HepG2 (cell line): ENCODE data around the gene PCNT. TPM values are rescaled to one million over a fixed set of nuclear protein-coding genes. Genes with fewer than 3 reads are reported as not detected.

Experiments
- ATAC-seq: fragments of 200-7000 bp; cut with Tn5 transposase; 3 replicates; pipeline ENCODE4 v1.9.1; 2020; ENCODE audit warnings: mild to moderate bottlenecking, moderate library complexity
- BruUV-seq: library from RNA; stranded (reverse); fragments of 400-500 nt; replicated peaks from 2 replicates; lab custom pipeline; 2021; lab: Mats Ljungman, UMichigan
- CTCF ChIA-PET: fragments of 300-600 bp; formaldehyde crosslinking; extraction: SDS; loops from one replicate; lab custom pipeline; 2021; ENCODE audit warnings: low total read pairs, inconsistent platforms, low intra/inter-chr PET ratio; lab: Yijun Ruan, JAX
- POLR2A ChIA-PET: fragments of 350-600 bp; sonication (Branson Sonifier 250); formaldehyde crosslinking; loops from one replicate; lab custom pipeline; 2020; ENCODE audit warnings: antibody characterized with exemption, inconsistent platforms; lab: Yijun Ruan, JAX
- DNase-seq: peaks from one replicate; pipeline ENCODE4 v3.0.0-alpha.2; 2015; ENCODE audit warnings: low spot score
- FAIRE-seq: peaks from 3 replicates; lab custom pipeline; 2011; peaks lifted over from hg19 to GRCh38; lab: Jason Lieb, UNC
- H2AFZ ChIP-seq: one replicate; pipeline ENCODE4 v1.6.1; 2011; ENCODE audit warnings: low read length, inconsistent platforms
- H3K27ac ChIP-seq: fragments of 300-600 bp; 3 replicates; pipeline ENCODE4 v1.8.0; 2011; ENCODE audit warnings: mixed run types, mild to moderate bottlenecking, mixed read lengths, low read length, inconsistent platforms; ENCODE audit not compliant: insufficient read depth; ENCODE audit errors: extremely low read length
- H3K27me3 ChIP-seq, 2 experiments: fragments of 200-600 bp in 1 of 2; 2 replicates in 1 of 2; 3 replicates in 1 of 2; pipeline versions ENCODE4 v1.6.0 to v1.8.0; 2011; ENCODE audit warnings: low read length in 2 of 2, mild to moderate bottlenecking in 2 of 2, moderate library complexity in 2 of 2, inconsistent platforms in 1 of 2; ENCODE audit not compliant: insufficient read depth in 2 of 2, control insufficient read depth in 1 of 2
- H3K36me3 ChIP-seq, 2 experiments: fragments of 200-600 bp in 1 of 2; replicated peaks in 1 of 2; 2 replicates in 1 of 2; 3 replicates in 1 of 2; pipeline versions ENCODE4 v1.5.1 to v1.8.0; 2011; ENCODE audit warnings: low read length in 2 of 2, inconsistent platforms in 1 of 2; ENCODE audit not compliant: insufficient read depth in 2 of 2, control insufficient read depth in 1 of 2
- H3K4me1 ChIP-seq: 2 replicates; pipeline ENCODE4 v1.5.1; 2012; ENCODE audit warnings: low read length, inconsistent platforms; ENCODE audit not compliant: insufficient read depth
- H3K4me2 ChIP-seq: 2 replicates; pipeline ENCODE4 v1.6.0; 2011; ENCODE audit warnings: low read depth, low read length, inconsistent platforms
- H3K4me3 ChIP-seq, 3 experiments: fragments of 200-600 bp in 1 of 3; sonication (generic), shearing (Covaris generic) in 1 of 3; replicated peaks in 1 of 3; 2 replicates each; pipeline ENCODE4 v1.5.1; 2011 to 2016; ENCODE audit warnings: low read length in 3 of 3, inconsistent platforms in 2 of 3, low read depth in 2 of 3, mild to moderate bottlenecking in 2 of 3, control low read depth in 1 of 3, mixed read lengths in 1 of 3; ENCODE audit not compliant: insufficient read depth in 1 of 3
- H3K79me2 ChIP-seq: one replicate; pipeline ENCODE4 v1.6.1; 2011; ENCODE audit warnings: low read length, inconsistent platforms; ENCODE audit not compliant: insufficient read depth
- H3K9ac ChIP-seq: 2 replicates; pipeline ENCODE4 v1.6.0; 2011; ENCODE audit warnings: mild to moderate bottlenecking, low read depth, low read length, inconsistent platforms; ENCODE audit not compliant: insufficient read depth
- H3K9me3 ChIP-seq: 2 replicates; pipeline ENCODE4 v1.5.1; 2012; ENCODE audit warnings: mild to moderate bottlenecking, low read length
- H4K20me1 ChIP-seq: 2 replicates; pipeline ENCODE4 v1.6.0; 2011; ENCODE audit warnings: inconsistent platforms, mild to moderate bottlenecking, low read length, moderate library complexity; ENCODE audit not compliant: insufficient read depth
- AGO1 ChIP-seq: fragments of 200-400 bp; formaldehyde crosslinking; IDR thresholded peaks from 2 replicates; pipeline ENCODE4 v1.6.1; 2017; ENCODE audit warnings: mild to moderate bottlenecking, low read depth, low read length, moderate library complexity; ENCODE audit not compliant: poor library complexity, severe bottlenecking
- HNRNPUL1 ChIP-seq: fragments of 200-400 bp; formaldehyde crosslinking; IDR thresholded peaks from 2 replicates; pipeline ENCODE4 v1.6.1; 2017; ENCODE audit warnings: low read depth, mild to moderate bottlenecking, low read length, moderate library complexity
- KMT2A ChIP-seq: sonication (generic); formaldehyde crosslinking; IDR thresholded peaks from 2 replicates; pipeline ENCODE4 v1.4.0; 2020; ENCODE audit warnings: missing genetic modification reagents
- MED13 ChIP-seq: sonication (generic); formaldehyde crosslinking; IDR thresholded peaks from 2 replicates; pipeline ENCODE4 v1.5.0; 2020; ENCODE audit warnings: missing genetic modification reagents
- MNT ChIP-seq: fragments of 450-650 bp; IDR thresholded peaks from 2 replicates; pipeline ENCODE4 v1.6.1; 2016
- PAXIP1 ChIP-seq: sonication (generic); formaldehyde crosslinking; conservative IDR thresholded peaks from 2 replicates; pipeline ENCODE4 v1.4.0; 2020; ENCODE audit warnings: mild to moderate bottlenecking, missing genetic modification reagents, moderate library complexity
- PPARG ChIP-seq: conservative IDR thresholded peaks from 2 replicates; pipeline ENCODE4 v1.6.1; 2016; ENCODE audit warnings: missing biosample characterization, missing genetic modification reagents
- PRDM15 ChIP-seq: sonication (generic); formaldehyde crosslinking; IDR thresholded peaks from 2 replicates; pipeline ENCODE4 v1.4.0; 2020; ENCODE audit warnings: missing genetic modification reagents
- SP5 ChIP-seq: IDR thresholded peaks from 2 replicates; pipeline ENCODE4 v1.6.1; 2016; ENCODE audit warnings: low read depth, borderline replicate concordance
- TEAD3 ChIP-seq: optimal IDR thresholded peaks from 2 replicates; pipeline ENCODE3; 2016; ENCODE audit warnings: borderline replicate concordance
- ZNF256 ChIP-seq: sonication (generic); formaldehyde crosslinking; conservative IDR thresholded peaks from 2 replicates; pipeline ENCODE4 v1.4.0; 2020; ENCODE audit warnings: missing genetic modification reagents
- ZNF577 ChIP-seq: sonication (generic); formaldehyde crosslinking; IDR thresholded peaks from 2 replicates; pipeline ENCODE4 v1.4.0; 2020; ENCODE audit warnings: mild to moderate bottlenecking, low read depth, missing genetic modification reagents, borderline replicate concordance
- ZNF781 ChIP-seq: sonication (generic); formaldehyde crosslinking; IDR thresholded peaks from 2 replicates; pipeline ENCODE4 v1.5.1; 2020; ENCODE audit warnings: borderline replicate concordance, mild to moderate bottlenecking, missing genetic modification reagents; ENCODE audit errors: not compliant biosample characterization
- ZNF792 ChIP-seq: IDR thresholded peaks from 2 replicates; pipeline ENCODE4 v1.6.1; 2016
- WGBS: methylation state at CpG from one replicate; pipeline ENCODE4 v1.1.6; 2017; ENCODE audit warnings: low lambda C conversion rate; 5-methylcytosine and 5-hydroxymethylcytosine counted together
- in situ Hi-C: cut with HindIII; loops from 2 replicates; pipeline ENCODE4 v1.10.0; 2017; ENCODE audit warnings: low pct_unique_long_range_greater_than_20kb; ENCODE audit not compliant: extremely low pct_ligation_motif_present
- intact Hi-C: fragments of 100-400 bp; cut with micrococcal nuclease; formaldehyde crosslinking; loops from one replicate; pipeline ENCODE4 v1.10.0; 2022; ENCODE audit not compliant: unreplicated experiment
- polyA plus RNA-seq, 8 experiments: library from polyadenylated mRNA; depleted of rRNA in 3 of 8; stranded (reverse) in 7 of 8; unstranded in 1 of 8; fragments of >200 nt; fragmentation: Illumina TruSeq in 4 of 8; extraction: Trizol in 4 of 8; gene quantifications; 2 replicates each; pipeline versions ENCODE4 v1.2.1 to v1.2.3, GENCODE V29; 2011 to 2016; ENCODE audit warnings: low read depth in 4 of 8, missing spikeins in 1 of 8, mixed read lengths in 1 of 8; ENCODE audit not compliant: insufficient read depth in 1 of 8
- total RNA-seq, 5 experiments: library from RNA; depleted of rRNA; stranded (reverse); fragments of >200 nt; fragmentation: Illumina TruSeq; extraction: Trizol; gene quantifications; 2 replicates each; pipeline ENCODE4 v1.2.3, GENCODE V29; 2016; ENCODE audit warnings: low read depth in 1 of 5

The PCNT gene
- total and polyA plus RNA-seq, 2 of the 13 experiments (the other 11 are each of a cell fraction or from before 2014, with no cell fraction given) = 5.6 to 12.4 TPM

GRCh38 chr21:46406001-46406400, 82.0 kb downstream of the PCNT start:
- WGBS = 96% methylated on average over 8 of the region's 8 CpGs
- FAIRE-seq = no peak
- BruUV-seq = no TSS peak
- H3K4me3 ChIP-seq = no peak overlapping the region
- no peaks in the 10 kb centered on the region for H4K20me1 ChIP-seq
- no peaks in the 10 kb centered on the region for H3K79me2 ChIP-seq
- H3K27ac ChIP-seq = no peak overlapping the region
- intact Hi-C loops = no loop called here
- CTCF ChIA-PET = no interaction called here
- no peak overlapping the region for H3K4me2 ChIP-seq
- H3K36me3 ChIP-seq = peaks cover 7 to 38% of the 10 kb centered on the region in 2 experiments; a peak in 4 of 5 replicates
- DNase-seq = no peak
- no peak for ATAC-seq
- TF ChIP-seq MED13 (CRISPR knock-in tag) (no peak), HNRNPUL1 (no peak), SP5 (CRISPR knock-in tag) (no peak), ZNF577 (no peak), PAXIP1 (CRISPR knock-in tag) (no peak), KMT2A (CRISPR knock-in tag) (no peak), ZNF256 (no peak), TEAD3 (CRISPR knock-in tag) (no peak), AGO1 (no peak), ZNF781 (CRISPR knock-in tag) (no peak), PRDM15 (no peak), ZNF792 (no peak), MNT (no peak), PPARG (no peak)
- H3K9me3 ChIP-seq = no peaks in the 10 kb centered on the region
- no peaks in the 10 kb centered on the region for H3K4me1 ChIP-seq
- POLR2A ChIA-PET = no interaction called here
- H2AFZ ChIP-seq = no peak overlapping the region
- no peaks in the 10 kb centered on the region for H3K27me3 ChIP-seq
- in situ Hi-C loops = no loop called here
- no peak overlapping the region for H3K9ac ChIP-seq
